GM21737 (cell line): ENCODE results near the gene TBC1D10B.
"Not testable (repeated sequence)": the region's sequence is repeated elsewhere in the genome, so short reads cannot be mapped to it uniquely, and the experiment has no call there.

Source experiments
- ATAC-seq: cut with Tn5 transposase; IDR thresholded peaks from one replicate; pipeline ENCODE4 v1.9.1; 2021; ENCODE audit warnings: mild to moderate bottlenecking, moderate library complexity; ENCODE audit not compliant: unreplicated experiment

TBC1D10B gene

DNA sequence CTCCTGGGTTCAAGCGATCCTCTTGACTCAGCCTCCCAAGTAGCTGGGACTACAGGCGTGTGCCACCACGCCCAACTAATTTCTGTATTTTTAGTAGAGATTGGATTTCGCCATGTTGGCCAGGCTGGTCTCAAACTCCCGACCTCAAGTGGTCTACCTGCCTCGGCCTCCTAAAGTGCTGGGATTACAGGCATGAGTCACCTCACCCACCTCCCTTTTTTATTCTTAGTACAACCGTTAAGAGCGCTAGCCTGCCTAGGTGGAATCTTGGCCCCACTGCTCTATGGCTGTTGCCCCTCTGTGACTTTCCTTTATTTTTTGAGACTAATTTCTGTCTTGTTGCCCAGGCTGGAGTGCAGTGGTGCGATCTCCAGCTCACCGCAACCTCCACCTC is 32.3 kb downstream of the TBC1D10B start:
- ATAC-seq, result not testable (repeated sequence)

DNA sequence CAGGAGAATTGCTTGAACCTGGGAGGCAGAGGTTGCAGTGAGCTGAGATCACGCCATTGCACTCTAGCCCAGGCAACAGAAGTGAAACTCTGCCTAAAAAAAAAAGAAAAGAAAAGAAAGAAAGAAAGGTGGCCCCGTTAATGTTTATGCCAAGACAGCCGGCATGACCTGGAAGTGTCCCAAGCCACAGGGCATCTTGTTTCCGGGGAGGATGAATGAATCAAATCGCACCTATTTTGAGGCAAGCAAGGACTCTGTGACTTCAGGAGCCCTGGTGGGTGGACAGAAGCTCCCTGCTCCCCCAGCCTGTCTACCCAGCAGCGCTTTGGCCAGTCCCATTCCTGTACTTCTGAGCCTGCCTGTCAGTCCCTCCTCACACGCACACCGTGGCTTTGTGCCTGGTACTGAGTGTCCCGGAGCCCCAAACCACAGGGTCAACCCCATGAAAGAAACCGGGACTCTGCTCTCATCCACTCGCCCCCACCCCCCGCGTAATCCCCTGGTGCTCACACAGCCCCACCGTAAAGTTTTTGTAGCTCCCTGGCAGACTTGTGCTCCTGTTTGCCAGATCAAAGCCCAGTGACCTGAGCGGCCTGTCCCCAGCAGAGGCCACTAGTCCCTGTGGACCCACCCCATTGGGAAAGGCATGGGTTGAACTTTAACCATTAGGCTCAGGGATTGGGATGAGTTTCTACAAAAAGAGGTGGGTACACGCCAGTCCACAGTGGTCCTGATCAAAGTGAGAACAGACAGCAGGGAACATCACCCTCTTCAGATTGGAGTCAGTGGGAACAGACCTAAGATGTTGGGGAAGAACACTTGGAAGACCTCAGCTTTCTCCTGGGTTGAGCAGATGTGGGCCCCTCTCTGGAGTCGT is 34.5 kb downstream of the TBC1D10B start:
- peak; percentile 8 for ATAC-seq

DNA sequence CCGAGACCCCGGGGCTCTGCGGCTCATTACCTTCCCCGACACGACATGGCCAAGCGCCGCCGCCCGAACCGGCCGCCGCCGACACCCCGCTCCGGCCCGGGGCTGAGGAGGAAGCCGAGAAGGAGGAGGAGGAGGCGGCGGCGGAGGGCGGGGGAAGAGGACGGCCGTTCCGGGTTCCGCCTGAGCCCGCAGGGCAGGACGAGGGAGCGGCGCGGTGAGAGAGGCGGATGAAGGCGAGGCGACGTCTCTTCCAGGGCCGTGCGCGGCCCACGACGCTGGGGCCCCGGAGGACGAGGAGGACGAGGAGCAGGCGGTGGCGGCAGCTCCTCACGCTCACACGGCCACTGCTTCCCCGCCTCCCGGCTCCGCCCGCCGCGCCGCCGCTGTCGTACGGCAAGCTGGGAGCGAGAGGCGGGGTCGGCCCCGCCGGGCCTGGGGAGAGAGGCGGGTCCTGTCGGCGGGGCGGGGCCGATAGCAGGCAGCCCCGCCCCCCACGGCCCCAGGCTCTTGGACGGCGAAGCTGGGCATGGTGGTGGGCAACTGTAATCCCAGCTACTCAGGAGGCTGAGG is 35.2 kb downstream of the TBC1D10B start:
- ATAC-seq, result peak; percentile 75

DNA sequence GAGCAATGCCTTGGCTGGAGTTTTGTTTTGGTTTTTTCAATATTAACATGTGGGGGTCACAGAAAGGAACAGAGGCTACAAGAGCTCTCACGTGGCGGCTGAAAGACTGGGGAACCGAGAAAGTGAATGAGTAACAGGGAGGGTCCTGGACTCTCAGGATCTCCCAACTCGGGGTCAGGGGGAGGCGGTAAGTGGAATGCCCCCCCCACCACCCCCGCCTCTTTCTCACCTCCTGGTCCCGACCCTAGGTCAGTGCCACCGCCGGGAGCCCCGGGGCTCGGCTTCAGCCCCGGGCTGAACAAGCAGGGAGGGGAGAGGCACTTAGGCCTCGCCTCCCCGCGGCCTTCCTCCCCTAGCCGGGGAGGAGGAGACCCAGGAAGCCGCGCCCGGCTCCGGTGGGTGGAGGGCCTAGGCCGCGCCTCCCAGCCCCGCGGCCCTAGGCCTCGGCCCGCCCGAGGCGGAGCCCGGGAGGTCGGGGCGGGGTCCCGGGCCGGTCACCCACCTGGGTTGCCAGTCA is 35.8 kb downstream of the TBC1D10B start:
- ATAC-seq, result peak; percentile 85

DNA sequence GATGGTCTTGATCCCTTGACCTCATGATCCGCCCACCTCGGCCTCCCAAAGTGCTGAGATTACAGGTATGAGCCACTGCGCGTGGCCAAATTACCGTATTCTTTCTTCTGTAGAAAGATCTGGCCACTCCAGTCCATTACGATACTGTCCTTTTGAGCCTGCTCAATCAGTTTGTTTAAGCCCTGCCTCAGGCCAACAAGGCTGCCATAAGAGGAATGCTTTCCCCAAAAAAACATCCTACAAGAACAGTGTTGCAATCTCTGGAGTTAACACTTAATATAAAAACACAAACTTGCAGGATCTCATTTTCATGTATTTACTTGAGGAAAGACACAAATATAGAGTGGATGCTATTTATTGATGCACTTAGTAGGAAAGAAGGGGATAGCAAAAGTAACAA is 46.1 kb downstream of the TBC1D10B start:
- ATAC-seq, result not testable (repeated sequence)

DNA sequence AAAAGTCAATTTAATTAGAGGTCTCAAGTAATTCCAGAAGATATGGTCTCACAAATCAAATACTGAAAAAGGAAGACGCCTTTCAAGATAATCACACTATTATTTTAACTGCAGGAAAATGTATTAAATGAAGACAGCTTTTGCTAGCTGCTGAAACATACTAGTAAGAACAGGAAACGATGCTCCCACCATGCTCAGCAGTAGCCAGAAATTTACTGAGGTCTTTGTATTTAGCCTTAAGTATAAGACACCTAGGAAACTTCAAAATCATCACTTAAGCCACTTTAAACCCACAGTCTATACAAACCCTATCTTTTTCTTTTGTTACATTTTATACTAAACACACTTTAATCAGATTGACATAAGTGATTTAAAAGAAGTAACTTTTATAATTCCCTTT is 51.6 kb downstream of the TBC1D10B start:
- ATAC-seq, result not testable (repeated sequence)

DNA sequence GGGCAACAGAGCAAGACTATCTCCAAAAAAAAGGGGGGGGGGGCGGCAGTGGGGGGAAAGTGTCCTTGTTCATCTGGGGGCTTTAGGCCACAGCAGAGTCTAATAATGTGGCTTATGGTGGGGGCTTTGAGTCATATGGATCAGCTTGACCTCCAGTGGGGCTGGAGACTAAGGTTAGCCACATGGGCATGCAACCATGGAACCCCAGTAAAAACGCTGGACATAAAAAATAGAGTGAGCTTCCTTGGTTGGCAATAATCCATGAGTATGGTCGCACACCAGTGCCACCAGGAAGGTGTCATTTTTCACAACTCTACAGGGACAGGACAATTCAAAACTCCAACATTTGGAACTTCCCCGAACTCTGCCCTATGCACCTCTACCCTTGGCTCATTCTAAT is 59.4 kb downstream of the TBC1D10B start:
- not testable (repeated sequence) for ATAC-seq

DNA sequence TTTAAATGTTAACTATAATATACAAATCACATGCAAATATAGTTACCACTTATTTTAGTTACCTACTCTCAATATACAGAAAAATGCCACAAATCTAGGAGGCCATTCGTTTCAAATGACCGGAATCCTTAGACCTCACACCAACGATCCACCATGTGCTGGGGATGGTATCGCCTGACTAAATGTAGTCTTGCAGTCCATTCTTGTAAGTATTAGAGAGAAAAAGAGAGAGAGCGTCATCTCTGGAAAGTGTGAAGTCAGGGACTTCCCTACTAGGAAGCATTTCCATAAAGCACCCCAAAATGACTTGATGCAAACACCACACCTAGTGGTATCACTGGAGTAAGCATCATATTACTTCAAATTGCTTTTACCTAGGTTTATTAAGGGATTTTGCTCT is 61.0 kb downstream of the TBC1D10B start:
- ATAC-seq, result not testable (repeated sequence)
